ENCODE data around the gene BIRC3. TPM values are rescaled to one million over a fixed set of nuclear protein-coding genes. Genes with fewer than 3 reads are reported as not detected.
"Not testable (repeated sequence)": the region's sequence is repeated elsewhere in the genome, so short reads cannot be mapped to it uniquely, and the experiment has no call there.

The BIRC3 gene
- total RNA-seq, 1 donor from 2014 or later: 2.2 TPM

DNA sequence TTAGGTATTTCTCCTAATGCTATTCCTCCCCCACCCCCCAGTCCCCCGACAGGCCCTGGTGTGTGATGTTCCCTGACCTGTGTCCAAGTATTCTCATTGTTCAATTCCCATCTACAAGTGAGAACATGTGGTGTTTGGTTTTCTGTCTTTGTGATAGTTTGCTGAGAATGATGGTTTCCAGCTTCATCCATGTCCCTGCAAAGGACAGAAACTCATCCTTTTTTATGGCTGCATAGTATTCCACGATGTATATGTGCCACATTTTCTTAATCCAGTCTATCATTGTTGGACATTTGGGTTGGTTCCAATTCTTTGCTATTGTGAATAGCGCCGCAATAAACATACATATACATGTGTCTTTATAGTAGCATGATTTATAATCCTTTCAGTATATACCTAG is 20.5 kb upstream of the BIRC3 start:
- ATAC-seq: not testable (repeated sequence)

DNA sequence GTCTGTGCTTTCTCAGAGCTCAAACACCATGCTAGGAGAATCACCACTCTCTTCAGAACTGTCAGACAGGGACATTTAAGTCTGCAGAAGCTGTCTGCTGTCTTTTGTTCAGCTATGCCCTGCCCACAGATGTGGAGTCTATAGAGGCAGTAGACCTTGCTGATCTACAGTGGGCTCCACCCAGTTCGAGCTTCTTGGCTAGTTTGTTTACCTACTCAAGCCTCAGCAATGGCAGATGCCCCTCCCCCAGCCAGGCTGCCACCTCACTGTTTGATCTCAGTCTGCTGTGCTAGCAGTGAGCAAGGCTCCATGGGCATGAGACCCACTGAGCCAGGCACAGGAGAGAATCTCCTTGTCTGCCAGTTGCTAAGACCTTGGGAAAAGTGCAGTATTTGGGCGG is 16.4 kb upstream of the BIRC3 start:
- peak; percentile 55 for ATAC-seq

DNA sequence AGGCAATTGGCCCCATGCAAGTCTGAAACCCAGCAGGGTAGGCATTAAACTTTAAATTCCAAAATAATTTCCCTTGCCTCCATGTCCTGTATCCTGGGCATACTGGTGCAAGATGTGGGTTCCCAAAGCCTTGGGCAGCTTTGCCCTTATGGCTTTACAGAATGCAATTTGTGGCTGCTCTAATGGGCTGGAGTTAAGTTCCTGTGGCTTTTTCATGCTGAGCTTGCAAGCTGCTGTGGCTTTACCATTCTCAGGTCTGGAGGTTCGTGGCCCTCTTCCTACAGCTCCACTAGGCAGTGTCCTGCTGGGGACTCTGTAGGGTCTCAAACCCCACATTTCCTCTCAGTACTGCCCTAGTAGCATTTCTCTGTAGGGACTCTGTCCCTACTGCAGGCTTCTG is 15.0 kb upstream of the BIRC3 start:
- no peak for ATAC-seq

DNA sequence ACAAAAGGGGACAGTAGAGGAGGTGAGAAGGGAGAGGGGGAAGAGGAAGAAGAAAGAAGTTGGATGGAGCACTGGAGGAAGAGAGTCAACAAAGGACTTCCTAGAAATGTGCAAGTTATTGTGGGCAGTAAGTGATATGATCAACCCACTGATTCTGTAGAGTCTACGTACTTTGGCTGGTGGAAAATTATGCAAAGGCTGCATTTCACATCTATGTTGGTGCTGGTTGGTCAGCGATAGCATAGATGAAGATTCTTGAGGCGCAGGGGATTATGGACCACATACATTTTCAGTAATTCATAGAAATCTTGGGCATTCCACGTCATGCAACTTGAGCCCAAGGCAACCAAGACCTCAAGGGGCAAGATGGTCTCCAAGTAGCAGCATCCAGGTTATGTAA is 12.6 kb upstream of the BIRC3 start:
- ATAC-seq: no peak

DNA sequence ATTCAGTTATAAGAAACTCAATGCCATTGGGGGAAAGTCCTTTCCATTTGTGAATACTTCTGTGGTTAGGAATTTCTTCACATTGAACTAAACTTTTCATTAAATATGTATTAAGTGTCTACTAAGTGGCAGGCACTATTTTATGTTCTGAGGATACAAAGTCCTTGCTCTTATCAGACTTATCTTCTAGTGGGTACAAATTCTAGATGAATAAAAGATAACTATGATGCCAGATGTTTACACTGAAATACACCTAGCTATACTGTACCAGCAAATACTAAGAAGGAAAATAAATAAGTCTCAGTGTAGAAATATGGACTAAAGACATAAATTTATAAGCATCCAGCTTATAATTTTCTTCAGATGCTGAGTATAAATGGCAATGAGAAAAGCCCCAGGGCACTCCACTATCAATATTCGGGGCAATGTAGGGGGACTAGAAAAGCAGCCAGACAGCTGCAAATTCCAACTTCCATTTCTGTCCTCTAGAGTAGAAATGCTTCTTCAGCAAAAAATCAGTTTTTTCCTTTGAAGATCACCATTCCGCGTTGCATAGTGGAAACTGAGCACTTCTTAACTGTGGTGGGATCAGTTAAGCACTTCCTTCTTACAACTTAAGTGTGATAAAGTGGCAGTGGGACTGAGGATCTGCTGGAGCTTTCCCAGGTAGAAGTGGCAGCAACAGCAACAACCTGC is 11.8 kb upstream of the BIRC3 start:
- no peak for ATAC-seq

DNA sequence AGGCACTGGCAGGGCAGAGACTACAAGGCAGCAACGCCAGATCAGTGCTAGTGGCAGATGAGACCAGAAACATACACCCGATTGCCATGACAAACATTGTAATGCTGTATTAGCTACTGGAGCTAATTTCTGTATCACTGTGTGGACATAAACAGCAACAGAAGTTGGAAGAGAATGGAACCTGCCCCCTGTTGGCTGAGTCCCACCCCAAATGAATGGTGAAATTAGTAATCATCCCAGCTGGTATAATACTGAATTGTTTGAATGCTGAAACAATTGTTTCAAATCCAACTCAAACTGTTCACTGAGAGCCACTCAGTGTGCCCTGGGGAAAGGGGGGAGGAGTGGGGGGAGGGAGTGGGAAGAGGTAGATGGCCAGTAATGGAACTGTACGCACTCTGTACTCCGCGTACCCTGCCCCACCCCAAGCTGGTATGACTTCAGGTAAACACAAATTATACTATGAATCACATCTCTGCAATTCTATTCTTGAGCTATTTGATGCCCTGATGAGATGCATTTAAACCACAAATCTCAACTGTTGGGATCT is 11.2 kb upstream of the BIRC3 start:
- ATAC-seq: peak; percentile 97

DNA sequence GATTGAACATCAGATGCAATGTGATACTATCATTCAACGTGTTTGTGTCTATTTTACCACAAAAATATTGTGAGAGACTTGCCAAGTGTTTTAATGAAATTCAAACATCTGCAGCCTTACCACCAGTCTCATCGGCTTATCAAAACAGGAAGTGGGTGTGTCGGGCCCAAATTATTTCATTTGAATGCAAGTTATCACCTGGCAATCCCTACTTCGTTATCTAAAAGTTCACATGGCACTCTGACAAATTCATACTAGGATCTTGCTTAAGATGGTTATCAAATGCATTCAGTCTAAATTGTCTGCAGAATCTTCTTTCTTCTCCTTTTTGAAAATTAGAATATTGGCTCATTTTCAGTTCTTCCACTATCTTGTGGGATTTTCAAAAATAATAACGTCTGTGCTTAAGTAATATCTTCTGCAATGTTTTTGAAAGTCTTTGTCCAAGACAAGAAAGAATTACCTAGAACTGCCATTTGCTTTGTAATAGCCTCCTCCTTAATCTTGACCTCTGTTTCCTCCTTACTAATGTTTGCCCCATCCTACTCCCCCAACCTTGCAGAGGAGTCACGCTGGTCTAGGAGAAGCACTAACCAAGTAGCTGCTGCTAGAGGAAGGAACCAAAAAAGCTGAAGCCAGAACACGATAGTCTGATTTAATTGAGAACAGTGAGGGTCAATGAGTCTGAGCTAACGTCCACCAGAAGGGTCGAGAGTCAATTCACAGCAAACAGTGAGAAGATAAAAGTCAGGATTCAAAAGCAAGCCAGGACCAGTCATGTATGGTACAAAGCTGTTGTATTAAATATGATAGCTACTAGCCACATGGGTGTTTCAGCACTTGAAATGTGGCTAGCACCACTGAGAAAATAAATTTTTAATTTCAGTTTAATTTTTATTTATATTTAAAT is 10.2 kb upstream of the BIRC3 start:
- ATAC-seq: no peak

DNA sequence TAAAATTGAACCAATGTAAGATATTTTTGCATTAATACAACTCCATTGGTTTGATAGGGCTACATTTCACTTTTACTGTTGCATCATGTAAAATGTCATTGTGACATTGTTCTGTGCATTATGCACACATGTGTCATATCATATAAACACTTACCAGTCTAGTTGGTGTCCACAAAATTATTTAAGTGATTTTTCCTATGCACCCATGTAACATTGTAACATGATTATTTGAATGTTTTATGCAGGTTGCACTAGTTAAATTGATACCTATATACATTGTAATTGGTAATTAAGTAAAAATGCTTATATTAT is 9.6 kb upstream of the BIRC3 start:
- no peak for ATAC-seq

DNA sequence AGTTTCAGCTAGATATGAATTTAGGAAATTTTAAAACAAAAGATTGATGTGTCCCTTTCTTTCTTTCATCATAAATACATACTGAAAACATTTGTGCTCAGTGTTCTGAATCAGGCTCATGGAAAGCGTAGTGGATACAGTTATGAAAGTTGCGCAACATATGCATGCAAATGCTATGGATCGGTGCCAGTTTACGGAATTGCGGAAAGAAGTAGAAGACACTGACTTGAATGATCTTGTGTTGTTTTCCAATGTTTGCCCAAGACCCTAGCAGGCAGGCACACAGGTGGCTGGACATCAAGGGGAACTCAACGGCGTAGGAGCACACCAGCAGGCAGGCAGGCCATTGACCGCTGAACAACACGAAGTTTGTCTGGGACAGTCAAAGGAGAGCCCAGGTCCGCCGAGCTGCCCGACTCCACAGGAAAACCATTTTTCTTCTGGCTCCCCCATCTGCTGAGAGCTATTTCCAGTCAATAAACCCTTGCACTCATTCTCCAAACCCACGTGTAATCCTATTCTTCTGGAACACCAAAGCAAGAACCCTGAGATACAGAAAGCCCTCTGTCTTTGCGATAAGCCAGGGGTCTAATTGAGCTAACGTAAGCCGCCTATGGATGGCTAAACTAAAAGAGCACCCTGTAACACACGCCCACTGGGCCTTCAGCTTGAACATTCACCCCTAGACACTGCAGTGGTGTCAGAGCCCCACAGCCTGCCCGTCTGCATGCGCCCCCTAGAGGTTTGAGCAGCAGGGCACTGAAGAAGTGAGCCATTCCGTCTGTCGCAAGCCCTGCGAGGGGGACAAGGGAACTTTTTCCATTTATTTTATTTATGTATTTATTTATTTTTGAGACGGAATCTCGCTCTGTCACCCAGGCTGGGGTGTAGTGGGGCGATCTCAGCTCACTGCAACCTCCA is 7.4 kb upstream of the BIRC3 start:
- no peak for ATAC-seq

DNA sequence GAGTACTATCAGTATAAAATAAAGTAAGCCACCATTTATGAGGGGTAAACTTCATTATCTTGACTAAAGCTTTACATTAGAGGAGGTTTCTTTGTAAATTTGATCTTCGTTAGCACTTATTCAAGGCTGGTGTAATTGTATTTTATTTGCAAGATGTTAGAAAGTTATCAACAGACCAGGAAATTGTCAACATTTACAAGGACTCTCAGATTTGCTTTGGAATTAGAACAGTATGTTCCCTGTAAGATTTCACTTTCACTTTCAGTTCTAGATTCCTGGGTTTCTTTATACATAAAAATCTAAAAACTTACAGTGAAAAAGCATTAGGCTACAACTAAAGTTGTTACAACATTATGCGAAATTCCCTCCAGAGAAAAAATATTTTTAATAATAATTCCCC is 4.6 kb upstream of the BIRC3 start:
- no peak for ATAC-seq

DNA sequence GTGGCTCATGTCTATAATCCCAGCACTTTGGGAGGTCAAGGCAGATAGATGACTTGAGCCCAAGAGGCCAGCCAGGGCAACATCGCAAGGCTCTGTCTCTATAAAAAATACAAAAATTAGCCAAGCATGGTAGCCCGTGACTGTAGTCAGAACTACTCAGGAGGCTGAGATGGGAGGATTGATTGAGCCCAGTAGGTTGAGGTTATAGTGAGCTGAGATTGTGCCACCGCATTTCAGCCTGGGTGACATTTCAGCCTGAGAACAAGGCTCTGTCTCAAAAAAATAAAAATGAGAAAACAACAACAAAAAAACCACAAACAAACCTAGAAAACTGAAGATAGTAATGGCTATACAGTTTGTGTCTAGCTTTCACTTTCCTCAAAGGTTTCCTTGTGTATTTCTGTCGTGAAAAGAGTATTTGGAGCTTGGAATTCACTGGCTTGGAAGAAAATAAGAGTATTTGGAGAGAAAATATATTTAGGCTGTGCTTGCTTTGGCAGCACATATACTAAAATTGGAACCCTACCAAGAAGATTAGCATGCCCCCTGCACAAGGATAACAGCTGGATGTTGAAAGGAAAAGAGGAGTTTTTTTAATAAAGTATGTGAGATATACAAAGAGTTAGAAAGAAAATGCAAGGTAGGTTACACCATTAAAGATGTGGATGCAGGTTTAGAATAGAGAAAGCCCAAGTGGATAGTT is 3.9 kb upstream of the BIRC3 start:
- no peak for ATAC-seq

DNA sequence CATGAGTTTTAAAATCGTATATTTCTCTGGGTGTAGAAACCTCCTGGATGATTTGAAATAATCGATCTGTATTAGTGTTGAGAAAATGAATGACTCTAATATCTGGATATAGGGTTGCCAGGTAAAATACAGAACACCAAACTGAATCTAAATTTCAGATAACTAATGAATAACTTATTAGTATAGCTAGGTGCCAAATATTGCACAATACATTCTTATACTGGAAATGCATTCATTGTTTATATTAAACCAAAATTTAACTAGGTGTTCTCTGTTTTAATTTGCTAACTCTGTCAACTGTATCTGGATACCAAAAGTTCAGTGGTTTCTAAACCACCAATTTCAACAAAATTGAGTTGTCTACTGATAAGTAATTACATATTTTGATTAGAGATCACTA is 2.5 kb upstream of the BIRC3 start:
- ATAC-seq: no peak

DNA sequence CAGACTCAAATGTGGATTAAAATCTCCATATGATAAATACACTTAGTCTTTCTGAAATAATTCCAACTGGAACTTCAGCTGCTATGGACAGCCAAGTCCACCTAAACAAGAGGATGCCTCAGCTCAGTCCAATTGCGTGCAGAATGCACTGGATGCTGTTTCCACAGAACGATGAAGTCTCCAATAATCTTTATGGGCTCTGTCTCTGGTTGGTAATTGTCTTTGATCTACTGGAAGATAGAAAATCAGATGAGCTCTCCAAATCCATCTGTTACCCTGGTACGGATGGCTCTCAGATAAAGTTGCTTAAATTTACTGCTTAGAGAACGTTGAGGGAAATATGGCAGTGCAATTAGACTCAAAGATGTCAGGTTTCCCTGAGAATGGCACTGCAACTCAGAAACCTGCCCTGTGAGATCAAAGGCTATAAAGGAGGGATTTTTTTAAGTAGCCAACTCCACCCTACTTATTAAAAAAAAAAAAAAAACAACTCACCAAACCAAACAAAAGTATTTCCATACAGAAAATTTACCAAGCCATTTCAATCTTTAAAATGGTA is 859 bp upstream of the BIRC3 start:
- no peak for ATAC-seq

DNA sequence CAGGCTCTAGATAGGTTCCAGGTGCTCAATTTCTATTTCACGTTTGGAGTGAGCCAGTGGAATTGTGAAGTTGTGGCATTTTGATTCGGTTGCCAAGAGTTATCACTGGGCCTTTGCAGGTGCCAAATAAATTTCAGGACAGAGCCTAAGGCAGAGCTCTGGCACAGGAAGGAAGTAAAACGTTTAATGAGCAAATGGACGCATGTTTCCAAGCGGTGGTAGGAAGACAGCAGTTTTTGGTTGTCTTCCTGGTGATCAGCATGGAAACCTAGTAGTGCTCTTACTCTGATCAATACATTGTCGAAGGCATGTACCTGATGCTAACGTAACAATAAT is 452 bp downstream of the BIRC3 start:
- ATAC-seq: peak; percentile 20

DNA sequence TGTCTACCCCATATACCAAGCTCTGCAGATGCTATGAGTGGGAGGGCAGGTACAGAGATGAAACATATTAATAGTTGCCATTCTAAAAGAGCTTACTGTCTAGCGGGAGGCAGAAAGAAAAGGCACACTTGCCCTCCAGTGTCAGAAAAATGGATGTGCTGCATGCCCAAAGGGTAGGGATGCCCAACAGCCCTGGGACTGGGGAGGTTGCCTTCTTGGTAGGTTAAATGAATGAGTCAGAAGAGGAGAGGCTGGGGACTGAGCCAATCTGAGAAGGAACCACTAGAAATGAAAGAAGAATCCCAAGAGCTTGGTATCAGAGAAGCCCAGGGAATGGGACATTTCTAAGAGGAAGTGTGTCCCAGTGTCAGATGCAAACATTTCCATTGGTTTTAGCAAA is 1.2 kb downstream of the BIRC3 start:
- no peak for ATAC-seq

DNA sequence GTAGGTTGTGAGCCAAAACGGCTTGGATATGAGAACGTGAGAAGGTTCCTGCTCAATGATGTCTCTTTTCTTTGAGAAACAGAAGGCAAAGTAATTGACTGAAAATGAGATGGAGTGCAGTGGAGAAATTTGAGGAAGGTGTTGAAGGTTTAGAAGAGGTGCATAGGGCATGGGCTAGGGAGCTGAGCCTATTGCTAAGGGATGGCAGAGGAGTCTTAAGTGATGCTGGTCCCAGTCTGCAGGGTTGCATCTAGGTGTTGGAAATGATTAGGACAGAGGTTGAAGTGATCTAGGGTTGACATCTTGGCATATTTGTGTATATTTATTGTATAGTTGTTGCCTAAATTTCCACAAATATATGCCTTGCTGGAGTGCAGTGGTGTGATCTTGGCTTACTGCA is 2.3 kb downstream of the BIRC3 start:
- no peak for ATAC-seq

DNA sequence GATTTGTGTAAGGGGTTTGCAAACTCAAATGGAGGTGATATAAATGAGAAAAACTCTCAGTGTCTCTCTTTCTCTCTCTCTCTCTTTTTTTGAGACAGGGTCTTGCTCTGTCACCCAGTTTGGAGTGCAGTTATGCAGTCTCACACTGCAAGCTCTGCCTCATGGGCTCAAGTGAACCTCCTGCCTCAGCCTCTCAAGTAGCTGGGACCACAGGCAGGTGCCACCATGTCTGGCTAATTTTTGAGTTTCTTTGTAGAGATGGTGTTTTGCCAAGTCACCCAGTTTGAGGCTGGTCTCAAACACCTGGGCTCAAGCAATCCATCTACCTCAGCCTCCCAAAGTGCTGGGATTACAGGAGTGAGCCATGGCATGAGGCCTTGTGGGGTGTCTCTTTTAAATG is 2.9 kb downstream of the BIRC3 start:
- ATAC-seq: no peak

DNA sequence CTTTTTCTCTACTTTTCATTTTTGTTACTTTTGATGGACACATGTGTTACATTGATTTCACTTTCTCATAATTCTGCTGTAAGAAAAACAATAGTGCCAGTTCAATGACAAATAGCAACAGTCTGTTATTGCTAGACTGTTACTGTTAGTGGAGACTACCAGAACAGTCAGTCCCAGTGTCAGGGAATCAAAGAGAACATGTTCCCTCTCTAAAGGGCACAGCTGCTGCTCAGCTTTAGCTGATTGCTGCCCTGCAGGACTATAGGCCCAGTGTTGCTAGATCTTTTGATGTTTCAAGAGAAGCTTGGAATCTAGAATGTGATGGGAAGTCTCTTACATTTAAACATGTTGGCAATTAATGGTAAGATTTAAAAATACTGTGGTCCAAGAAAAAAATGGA is 3.4 kb downstream of the BIRC3 start:
- ATAC-seq: no peak

DNA sequence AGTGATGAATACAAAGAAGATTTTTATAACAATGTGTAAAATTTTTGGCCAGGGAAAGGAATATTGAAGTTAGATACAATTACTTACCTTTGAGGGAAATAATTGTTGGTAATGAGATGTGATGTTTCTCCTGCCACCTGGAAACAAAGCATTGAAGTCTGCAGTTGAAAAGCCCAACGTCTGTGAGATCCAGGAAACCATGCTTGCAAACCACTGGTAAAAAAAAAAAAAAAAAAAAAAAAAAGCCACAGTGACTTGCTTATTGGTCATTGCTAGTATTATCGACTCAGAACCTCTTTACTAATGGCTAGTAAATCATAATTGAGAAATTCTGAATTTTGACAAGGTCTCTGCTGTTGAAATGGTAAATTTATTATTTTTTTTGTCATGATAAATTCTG is 5.3 kb downstream of the BIRC3 start:
- ATAC-seq: no peak

DNA sequence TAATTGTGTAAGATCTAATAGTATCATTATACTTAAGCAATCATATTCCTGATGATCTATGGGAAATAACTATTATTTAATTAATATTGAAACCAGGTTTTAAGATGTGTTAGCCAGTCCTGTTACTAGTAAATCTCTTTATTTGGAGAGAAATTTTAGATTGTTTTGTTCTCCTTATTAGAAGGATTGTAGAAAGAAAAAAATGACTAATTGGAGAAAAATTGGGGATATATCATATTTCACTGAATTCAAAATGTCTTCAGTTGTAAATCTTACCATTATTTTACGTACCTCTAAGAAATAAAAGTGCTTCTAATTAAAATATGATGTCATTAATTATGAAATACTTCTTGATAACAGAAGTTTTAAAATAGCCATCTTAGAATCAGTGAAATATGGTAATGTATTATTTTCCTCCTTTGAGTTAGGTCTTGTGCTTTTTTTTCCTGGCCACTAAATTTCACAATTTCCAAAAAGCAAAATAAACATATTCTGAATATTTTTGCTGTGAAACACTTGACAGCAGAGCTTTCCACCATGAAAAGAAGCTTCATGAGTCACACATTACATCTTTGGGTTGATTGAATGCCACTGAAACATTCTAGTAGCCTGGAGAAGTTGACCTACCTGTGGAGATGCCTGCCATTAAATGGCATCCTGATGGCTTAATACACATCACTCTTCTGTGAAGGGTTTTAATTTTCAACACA is 6.4 kb downstream of the BIRC3 start:
- ATAC-seq: no peak

DNA sequence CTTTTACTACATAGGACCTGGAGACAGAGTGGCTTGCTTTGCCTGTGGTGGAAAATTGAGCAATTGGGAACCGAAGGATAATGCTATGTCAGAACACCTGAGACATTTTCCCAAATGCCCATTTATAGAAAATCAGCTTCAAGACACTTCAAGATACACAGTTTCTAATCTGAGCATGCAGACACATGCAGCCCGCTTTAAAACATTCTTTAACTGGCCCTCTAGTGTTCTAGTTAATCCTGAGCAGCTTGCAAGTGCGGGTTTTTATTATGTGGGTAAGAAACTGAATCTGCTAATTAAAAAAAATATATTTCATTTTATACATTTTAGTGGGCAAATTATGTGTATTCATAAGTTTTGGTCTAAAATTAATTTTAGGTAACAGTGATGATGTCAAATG is 7.8 kb downstream of the BIRC3 start:
- ATAC-seq: peak; percentile 36
